GM21528 (cell line): ENCODE results near the gene FAM3C.

Experiments
- ATAC-seq: cut with Tn5 transposase; IDR thresholded peaks from one replicate; pipeline ENCODE4 v1.9.1; 2021; ENCODE audit warnings: mild to moderate bottlenecking, moderate library complexity; ENCODE audit not compliant: unreplicated experiment, low FRiP score

The FAM3C gene

DNA sequence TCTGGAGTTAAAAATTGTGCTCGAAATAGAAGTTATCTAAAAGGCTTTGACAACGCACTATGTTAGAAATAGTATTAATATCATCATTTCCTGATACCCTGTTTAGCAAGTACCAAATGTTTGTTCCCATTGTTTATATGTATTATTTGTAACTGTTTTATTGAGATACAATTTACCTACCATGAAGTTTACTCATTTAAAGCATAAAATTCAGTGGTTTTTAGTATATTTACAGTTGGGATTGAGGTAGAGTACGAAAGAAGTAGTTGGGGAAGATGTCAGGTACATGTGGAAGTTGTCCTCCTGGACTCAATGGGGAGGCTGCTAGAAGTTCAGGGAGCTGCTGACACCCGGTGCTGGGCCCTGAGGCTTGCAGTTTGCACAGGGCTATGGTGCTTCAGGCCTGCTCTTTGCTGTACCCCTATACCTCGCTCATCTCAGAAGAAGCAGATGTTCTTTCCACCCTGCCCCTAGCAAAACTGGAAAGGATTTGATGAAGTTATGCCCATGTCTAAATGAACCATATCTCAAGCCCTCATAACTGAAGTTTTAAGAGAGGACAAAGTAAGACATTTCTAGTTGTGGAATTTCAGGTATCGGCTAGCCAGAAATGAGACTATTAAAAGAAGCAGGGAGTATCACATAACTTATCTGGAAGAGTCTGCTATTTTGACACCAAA is 92.5 kb downstream of the FAM3C start:
- no peak for ATAC-seq

DNA sequence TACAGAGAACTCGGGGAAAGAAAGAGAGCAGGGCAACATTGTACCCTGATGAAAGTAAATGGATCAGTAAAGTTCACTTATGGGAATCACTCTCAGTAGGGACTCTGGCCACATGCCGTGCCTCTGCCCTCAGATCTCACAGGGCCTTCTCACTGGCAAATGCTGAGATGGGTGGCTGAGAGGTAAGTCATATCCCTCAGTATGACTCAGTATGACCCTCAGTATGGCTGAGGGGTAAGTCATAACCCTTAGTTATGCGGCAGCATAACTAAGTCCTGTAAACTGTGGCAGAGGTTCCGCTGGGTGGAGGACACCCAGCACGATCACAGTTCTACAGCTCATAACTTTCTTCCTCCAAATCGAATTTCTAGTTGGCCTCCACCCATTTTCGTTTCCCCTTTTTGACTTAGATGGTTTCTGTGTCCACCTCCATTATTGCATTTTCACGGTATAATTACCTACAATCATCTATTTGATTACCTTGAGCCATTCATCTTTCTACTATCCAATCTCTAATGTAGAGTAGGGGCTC is 93.8 kb downstream of the FAM3C start:
- ATAC-seq = peak; percentile 93

DNA sequence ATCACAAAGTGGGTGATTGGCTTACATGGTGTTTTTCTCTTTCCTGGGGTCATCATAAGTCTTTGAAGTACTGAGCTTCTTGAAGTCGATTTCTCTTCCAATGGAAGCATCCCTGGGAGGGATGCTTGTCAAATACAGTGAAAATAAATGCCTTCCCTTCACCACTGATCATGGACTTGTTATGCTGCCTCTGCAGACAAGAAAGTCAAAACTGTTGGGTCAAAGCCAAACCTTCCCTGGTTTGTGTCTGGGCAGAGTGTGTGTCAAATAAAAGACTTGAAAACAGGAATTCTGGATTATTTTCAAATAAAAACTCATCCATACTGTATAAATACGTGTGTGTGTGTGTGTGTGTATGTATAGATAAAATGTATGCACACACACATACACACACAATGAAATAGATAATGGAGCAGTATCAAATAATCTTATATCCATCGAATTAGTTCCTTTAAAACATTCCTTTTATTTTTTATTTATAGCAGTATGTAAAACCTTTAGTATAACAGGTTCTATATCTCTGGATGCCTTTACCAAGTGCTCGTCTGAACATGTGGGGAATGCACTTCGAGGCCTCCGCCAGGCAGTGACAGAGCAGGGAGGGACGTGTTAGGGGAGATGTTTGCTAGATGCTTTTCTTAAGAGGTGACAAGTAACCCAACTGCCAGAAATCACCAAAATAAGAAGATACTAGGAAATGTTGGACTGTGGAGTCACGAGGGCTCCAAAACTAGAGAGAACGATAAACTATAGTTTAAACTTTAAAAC is 94.5 kb downstream of the FAM3C start:
- no peak for ATAC-seq

DNA sequence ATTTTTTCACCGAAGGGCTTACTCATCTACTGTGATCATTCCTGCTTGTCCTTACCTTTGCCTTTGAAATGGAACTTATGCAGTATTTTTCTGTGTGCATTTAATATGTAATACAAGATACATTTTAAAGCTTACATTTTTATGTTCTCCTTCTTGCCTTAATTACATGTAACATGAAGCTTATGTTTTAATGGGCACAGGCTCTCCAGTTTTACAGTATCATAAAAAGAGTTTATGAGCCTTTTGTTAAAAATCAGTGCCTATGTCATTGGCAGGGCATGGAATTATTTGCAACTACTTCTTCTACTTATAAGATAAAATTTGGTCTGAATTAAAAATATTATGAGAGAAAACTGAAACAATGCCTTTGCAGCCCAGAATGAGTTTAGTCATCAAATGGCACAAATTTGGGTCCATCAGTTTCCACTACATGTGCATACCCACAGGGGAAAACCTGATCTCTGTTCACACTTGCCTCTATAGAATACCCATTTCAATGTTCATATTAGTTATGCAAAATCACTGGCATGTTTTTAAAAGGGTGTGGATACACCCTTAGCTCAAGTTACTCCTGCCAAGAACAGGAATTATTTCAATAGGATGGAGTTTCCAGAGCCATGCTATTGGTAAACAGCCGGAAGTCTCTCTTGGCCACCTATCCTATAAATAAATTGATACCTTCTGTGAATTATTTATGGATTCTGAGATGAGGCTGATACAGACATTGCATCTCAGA is 95.3 kb downstream of the FAM3C start:
- ATAC-seq = no peak
